ENCODE data around the gene PLEKHA7.

DNA sequence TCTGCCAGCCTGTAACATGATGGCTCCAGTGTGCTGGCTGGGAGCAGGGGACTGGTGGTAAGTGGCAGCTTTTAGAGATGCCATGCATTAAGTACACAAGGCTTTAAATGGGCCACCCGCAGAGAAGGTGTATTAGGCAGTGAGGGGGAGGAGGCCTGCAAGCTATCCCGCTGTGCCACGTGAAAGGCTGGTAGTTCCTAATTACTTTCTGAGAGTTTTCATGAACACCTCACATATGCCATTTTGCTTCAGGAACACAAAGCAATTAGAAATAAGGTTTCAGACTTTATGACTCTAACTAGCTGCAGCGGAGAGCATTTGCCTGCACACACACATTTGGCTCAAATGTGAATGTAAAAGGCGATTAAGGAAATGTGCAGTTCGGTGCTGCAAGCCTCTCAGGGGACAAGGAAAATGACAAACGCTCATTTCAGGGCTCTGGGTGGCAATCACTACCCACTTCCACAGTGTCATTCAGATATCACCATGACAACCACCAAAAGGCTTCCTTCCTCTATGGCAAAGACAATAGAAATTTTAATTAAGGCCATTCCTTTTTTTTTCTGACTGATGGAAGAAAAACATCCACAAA lies 116.6 kb downstream of the PLEKHA7 start:
- TF ChIP-seq, protein P1, sequence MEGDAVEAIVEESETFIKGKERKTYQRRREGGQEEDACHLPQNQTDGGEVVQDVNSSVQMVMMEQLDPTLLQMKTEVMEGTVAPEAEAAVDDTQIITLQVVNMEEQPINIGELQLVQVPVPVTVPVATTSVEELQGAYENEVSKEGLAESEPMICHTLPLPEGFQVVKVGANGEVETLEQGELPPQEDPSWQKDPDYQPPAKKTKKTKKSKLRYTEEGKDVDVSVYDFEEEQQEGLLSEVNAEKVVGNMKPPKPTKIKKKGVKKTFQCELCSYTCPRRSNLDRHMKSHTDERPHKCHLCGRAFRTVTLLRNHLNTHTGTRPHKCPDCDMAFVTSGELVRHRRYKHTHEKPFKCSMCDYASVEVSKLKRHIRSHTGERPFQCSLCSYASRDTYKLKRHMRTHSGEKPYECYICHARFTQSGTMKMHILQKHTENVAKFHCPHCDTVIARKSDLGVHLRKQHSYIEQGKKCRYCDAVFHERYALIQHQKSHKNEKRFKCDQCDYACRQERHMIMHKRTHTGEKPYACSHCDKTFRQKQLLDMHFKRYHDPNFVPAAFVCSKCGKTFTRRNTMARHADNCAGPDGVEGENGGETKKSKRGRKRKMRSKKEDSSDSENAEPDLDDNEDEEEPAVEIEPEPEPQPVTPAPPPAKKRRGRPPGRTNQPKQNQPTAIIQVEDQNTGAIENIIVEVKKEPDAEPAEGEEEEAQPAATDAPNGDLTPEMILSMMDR (IDR thresholded peaks at IDR 0.05; ENCODE audit: low read depth, low read length, poor library complexity, severe bottlenecking): no peak
- TF ChIP-seq EZH2phosphoT487 (IDR thresholded peaks at IDR 0.05; ENCODE audit: borderline replicate concordance, low read length): no peak

Measured in DOHH2 (cell line).